HG02642 (cell line): ENCODE results near the gene RAD18.

ENCODE experiments used
- ATAC-seq: cut with Tn5 transposase; IDR thresholded peaks from one replicate; pipeline ENCODE4 v1.9.1; 2021; ENCODE audit warnings: mild to moderate bottlenecking; ENCODE audit not compliant: unreplicated experiment, poor library complexity

Gene RAD18

GRCh38 chr3:8870134-8870533, 93.1 kb downstream of the RAD18 start:
- no peak for ATAC-seq

GRCh38 chr3:8869613-8870012, 93.7 kb downstream of the RAD18 start:
- ATAC-seq: no peak

GRCh38 chr3:8868996-8869395, 94.3 kb downstream of the RAD18 start:
- no peak for ATAC-seq

DNA sequence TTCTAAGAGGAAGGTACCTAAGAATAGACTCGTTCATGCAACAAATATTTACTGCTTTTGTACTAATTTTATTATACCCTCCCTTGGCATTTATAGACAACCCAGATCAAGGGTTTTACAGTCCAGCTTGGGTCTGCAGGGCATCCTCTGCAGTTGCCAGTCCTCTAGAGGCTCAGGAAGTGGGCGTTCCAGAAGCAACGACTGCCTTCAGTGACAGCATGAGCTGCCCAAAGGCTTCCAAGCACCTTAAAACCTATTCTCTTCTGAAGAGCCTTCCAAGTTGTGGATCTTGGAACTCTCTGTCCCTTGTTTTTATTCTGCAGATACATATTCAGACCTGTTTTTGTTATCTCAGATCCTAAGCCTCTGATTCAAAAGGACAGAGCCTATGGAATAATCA, 95.6 kb downstream of the RAD18 start:
- ATAC-seq: no peak

GRCh38 chr3:8865697-8866096, 97.6 kb downstream of the RAD18 start:
- no peak for ATAC-seq

GRCh38 chr3:8864402-8865350, 98.6 kb downstream of the RAD18 start:
- ATAC-seq: no peak

DNA sequence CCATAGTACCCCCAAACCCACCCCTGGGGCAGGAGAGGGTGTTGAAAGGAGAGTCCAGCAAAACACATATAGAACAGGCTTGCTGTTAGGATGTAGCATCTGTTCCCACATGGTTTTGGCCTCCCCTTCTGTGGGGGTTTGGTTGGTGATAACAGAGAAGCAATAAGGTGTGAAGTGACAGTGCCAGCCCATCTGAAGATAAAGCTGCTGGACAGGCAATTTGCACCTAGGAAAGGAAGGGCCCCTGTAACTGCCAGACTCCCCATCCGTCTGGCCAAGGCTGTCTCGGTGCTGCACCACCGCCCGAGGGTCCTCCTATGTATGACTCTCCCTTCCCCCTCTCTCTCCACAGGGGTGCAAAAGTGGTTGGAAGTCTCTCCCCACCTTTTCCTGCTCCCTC, 99.4 kb downstream of the RAD18 start:
- no peak for ATAC-seq

DNA sequence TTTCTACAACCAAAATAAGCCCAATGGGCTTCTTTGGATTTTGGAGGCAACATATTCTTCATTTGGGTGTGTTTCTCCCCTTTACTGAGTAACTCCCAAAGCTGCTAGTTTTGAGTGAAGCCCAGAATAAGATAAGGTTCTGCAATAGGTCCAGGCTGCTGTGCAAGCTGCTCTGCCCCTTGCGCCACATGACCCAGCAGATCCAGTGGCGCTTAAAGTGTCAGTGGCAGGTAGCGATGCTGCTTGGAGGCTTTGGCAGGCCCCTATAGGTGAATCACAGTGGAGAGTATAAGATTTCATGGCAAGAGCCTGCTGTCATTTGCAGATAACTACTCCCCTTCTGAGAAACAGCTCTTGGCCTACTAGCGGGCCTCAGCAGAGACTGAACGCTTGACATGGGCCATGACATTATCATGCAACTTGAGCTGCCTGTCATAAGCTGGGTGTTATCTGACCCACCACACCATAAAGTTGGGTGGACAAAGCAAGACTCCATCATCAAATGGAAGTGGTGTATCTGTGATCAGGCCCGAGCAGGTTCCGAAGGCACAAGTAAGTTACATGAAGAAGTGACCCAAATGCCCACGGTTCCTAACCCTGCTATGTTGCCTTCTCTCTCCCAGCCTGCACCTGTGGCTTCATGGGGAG, 105.4 kb downstream of the RAD18 start:
- no peak for ATAC-seq

- no peak for ATAC-seq
These were observed 106.6 kb downstream of the RAD18 start for GRCh38 chr3:8856721-8857120.

- ATAC-seq: no peak
These were observed 107.2 kb downstream of the RAD18 start for GRCh38 chr3:8856071-8856470.

GRCh38 chr3:8854656-8855055, 108.6 kb downstream of the RAD18 start:
- no peak for ATAC-seq

- ATAC-seq: no peak
These were observed 110.2 kb downstream of the RAD18 start for GRCh38 chr3:8853081-8853480.

GRCh38 chr3:8852511-8852910, 110.8 kb downstream of the RAD18 start:
- no peak for ATAC-seq

GRCh38 chr3:8851703-8852102, 111.6 kb downstream of the RAD18 start:
- no peak for ATAC-seq

GRCh38 chr3:8848696-8849131, 114.6 kb downstream of the RAD18 start:
- ATAC-seq: no peak

DNA sequence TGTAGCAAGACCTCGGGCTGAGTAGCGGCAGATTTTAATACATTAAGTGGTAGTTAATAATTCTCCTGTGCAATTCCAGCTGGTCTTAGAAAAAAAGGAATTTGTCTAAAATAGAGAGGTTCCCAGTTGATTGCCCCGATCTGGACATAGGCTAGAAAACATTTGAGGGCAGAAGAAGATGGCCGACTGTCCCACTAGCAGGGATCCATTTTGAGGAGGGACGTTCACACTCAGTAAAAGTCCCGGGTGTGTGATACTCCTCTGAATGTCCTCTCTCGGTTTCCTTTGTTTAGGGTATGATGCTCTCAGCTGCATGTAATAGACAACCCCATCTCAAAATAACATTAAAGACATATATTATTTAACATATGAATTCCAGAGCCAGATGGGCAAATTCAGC, 116.0 kb downstream of the RAD18 start:
- ATAC-seq: no peak

GRCh38 chr3:8846176-8846575, 117.1 kb downstream of the RAD18 start:
- ATAC-seq: no peak

GRCh38 chr3:8845641-8846040, 117.6 kb downstream of the RAD18 start:
- no peak for ATAC-seq

- ATAC-seq: no peak
These were observed 119.9 kb downstream of the RAD18 start for GRCh38 chr3:8843347-8843746.

DNA sequence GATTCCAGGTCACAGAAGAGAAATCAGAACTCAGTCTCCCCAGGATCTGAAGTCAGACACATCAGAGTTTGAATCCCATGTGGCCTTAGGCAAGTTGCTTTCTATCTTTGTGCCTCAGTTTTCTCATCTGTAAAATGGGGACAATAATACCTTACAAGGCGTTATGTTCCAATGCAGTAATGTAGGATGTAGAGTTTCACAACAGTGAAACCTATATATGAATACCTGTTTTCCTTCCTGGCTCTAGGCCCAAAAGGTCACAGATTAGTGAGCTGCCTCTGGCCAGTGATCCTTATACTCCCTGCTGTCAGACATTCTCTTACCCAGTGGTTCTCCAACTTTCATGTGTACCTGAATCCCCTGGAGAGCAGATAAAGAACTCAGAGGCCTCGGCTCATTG, 121.0 kb downstream of the RAD18 start:
- no peak for ATAC-seq

GRCh38 chr3:8841472-8841871, 121.8 kb downstream of the RAD18 start:
- no peak for ATAC-seq

- no peak for ATAC-seq
These were observed 122.7 kb downstream of the RAD18 start for GRCh38 chr3:8840556-8840955.
